Renal cortex interstitium (tissue), 11 donors: ENCODE measurements around the gene PCSK9. TPM values are rescaled to one million over a fixed set of nuclear protein-coding genes. Genes with fewer than 3 reads are reported as not detected.
A peak's percentile ranks its signal among the peaks of the same experiment; 100 is the strongest.
"Not testable (repeated sequence)": the region's sequence is repeated elsewhere in the genome, so short reads cannot be mapped to it uniquely, and the experiment has no call there.

ENCODE experiments used
- DNase-seq, 11 donors: peaks; one replicate each; pipeline ENCODE4 v3.0.0-alpha.2; 2013; ENCODE audit warnings: low read depth in 9 of 11, low spot score in 4 of 11; ENCODE audit errors: extremely low read depth in 1 of 11
- polyA plus RNA-seq, 3 donors: library from polyadenylated mRNA; unstranded; fragments of 120-200 nt; gene quantifications; one replicate each; pipeline ENCODE4 v1.2.1, GENCODE V29; 2013; ENCODE audit not compliant: insufficient read length in 3 of 3

The PCSK9 gene
- polyA plus RNA-seq, 3 donors: 1.4 to 2.1 (median 2.1) TPM

DNA sequence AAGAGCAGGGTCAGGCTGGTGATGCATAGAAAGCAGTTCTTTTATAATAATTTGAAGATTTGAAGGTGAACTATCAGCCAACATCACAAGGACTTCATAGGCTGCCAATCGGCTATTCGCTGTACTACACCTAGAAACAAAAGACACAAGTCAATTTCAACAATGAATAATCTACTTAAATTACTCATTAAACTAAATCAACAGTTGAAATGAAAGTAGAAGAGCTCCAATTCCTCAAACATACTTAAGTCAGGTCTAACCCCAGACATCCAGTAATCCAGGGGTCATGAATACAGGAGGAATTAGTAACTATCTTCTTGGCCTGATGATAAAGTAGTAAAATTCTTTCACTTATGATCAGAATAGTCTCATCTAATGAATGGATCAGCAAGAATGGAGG is 64.5 kb downstream of the PCSK9 start:
- DNase-seq: peak in 1 of 11 donors; percentile 4

DNA sequence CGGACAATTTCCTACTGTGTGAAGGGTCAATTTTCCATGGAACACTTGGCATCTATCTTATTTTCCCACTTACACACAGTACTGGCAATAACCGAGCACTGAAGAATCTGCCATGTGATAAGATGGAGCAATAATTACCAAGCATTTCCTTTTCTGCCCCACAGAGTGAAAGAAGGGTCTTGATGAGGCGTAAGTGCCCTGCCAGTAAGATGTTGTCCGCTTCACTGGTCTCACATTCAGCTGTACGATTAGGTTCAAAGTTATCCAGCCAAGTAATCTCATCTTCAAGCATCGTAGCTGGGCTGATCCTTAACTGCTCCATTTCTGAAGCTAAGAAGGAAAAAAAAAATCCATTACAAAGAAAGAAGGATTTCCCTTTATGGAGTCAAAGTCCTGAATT is 67.8 kb downstream of the PCSK9 start:
- no peak for DNase-seq

- DNase-seq: not testable (repeated sequence)
Observed at GRCh38 chr1:55109005-55109404, 69.7 kb downstream of the PCSK9 start.

Other genes starting within 250 kb of the PCSK9 start
- 1 to 10 TPM; 5.6 to 9.2 (median 6.3) TPM for gene TTC22, start 238.2 kb upstream of the PCSK9 start, polyA plus RNA-seq
- gene DHCR24, start 152.4 kb upstream of the PCSK9 start, polyA plus RNA-seq: 10 to 100 TPM; 76.1 to 82.0 (median 76.7) TPM
- 1 to 10 TPM in 1 of 3 donors, under 1 TPM in 2; 0.65 to 1.9 (median 0.68) TPM for gene TMEM61, start 58.9 kb upstream of the PCSK9 start, polyA plus RNA-seq
- gene BSND, start 40.6 kb upstream of the PCSK9 start, polyA plus RNA-seq: 1 to 10 TPM; 3.3 to 4.2 (median 3.6) TPM
- gene USP24, start 175.8 kb downstream of the PCSK9 start, polyA plus RNA-seq: 10 to 100 TPM; 41.3 to 55.4 (median 48.5) TPM